Stimulated activated CD4-positive, alpha-beta T cell treated with anti-CD3 and anti-CD28 coated beads, Interleukin-1b, Interleukin-23, amount 100 ng/mL, for 1 hour (primary cell): ENCODE measurements around the gene MARK3.

Experiments used
- DNase-seq, 2 donors: peaks; one replicate each; pipeline ENCODE4 v3.0.0-alpha.2; 2020; ENCODE audit warnings: low read depth in 2 of 2

MARK3 gene

GRCh38 chr14:103366741-103367140, 18.5 kb upstream of the MARK3 start:
- DNase-seq, result no peak

- no peak for DNase-seq
Measured at GRCh38 chr14:103367995-103368394, 17.2 kb upstream of the MARK3 start.

- DNase-seq, result no peak
Measured at GRCh38 chr14:103370087-103370486, 15.1 kb upstream of the MARK3 start.

- no peak for DNase-seq
Measured at GRCh38 chr14:103372017-103372416, 13.2 kb upstream of the MARK3 start.

- no peak for DNase-seq
Measured at GRCh38 chr14:103372552-103373304, 12.5 kb upstream of the MARK3 start.

- no peak for DNase-seq
Measured at GRCh38 chr14:103374121-103374520, 11.1 kb upstream of the MARK3 start.

GRCh38 chr14:103377522-103378037, 7.6 kb upstream of the MARK3 start:
- DNase-seq, result no peak

GRCh38 chr14:103378038-103378854, 7.0 kb upstream of the MARK3 start:
- DNase-seq, result no peak

- no peak for DNase-seq
Measured at GRCh38 chr14:103380719-103381377, 4.4 kb upstream of the MARK3 start.

GRCh38 chr14:103382376-103382775, 2.8 kb upstream of the MARK3 start:
- no peak for DNase-seq

- DNase-seq, result no peak
Measured at GRCh38 chr14:103384450-103385151, 614 bp upstream of the MARK3 start.

- no peak for DNase-seq
Measured at GRCh38 chr14:103385929-103386712, 906 bp downstream of the MARK3 start.

GRCh38 chr14:103386713-103387329, 1.6 kb downstream of the MARK3 start:
- no peak for DNase-seq

GRCh38 chr14:103388664-103389063, 3.4 kb downstream of the MARK3 start:
- no peak for DNase-seq

GRCh38 chr14:103390605-103391004, 5.4 kb downstream of the MARK3 start:
- no peak for DNase-seq

GRCh38 chr14:103391048-103391447, 5.8 kb downstream of the MARK3 start:
- DNase-seq, result no peak

- no peak for DNase-seq
Measured at GRCh38 chr14:103392106-103392505, 6.9 kb downstream of the MARK3 start.

GRCh38 chr14:103392572-103392971, 7.4 kb downstream of the MARK3 start:
- no peak for DNase-seq

- DNase-seq, result no peak
Measured at GRCh38 chr14:103393070-103393469, 7.9 kb downstream of the MARK3 start.
